GM19467 (cell line): ENCODE data around the gene CDH22.

Experiments
- ATAC-seq: cut with Tn5 transposase; IDR thresholded peaks from one replicate; pipeline ENCODE4 v1.9.1; 2021; ENCODE audit warnings: mild to moderate bottlenecking, moderate library complexity; ENCODE audit not compliant: unreplicated experiment

Gene CDH22

GRCh38 chr20:46174469-46175126 is 133.7 kb downstream of the CDH22 start:
- no peak for ATAC-seq

- no peak for ATAC-seq
Measured at GRCh38 chr20:46173652-46174468, 134.4 kb downstream of the CDH22 start.

GRCh38 chr20:46172961-46173536 is 135.2 kb downstream of the CDH22 start:
- ATAC-seq: no peak

GRCh38 chr20:46172455-46172854 is 135.8 kb downstream of the CDH22 start:
- no peak for ATAC-seq

GRCh38 chr20:46171909-46172308 is 136.4 kb downstream of the CDH22 start:
- no peak for ATAC-seq

GRCh38 chr20:46171476-46171875 is 136.8 kb downstream of the CDH22 start:
- ATAC-seq: no peak

GRCh38 chr20:46169245-46170171 is 138.8 kb downstream of the CDH22 start:
- no peak for ATAC-seq

- no peak for ATAC-seq
Measured at GRCh38 chr20:46168438-46168837, 139.9 kb downstream of the CDH22 start.

- ATAC-seq: no peak
Measured at GRCh38 chr20:46167080-46167479, 141.2 kb downstream of the CDH22 start.

GRCh38 chr20:46164254-46164653 is 144.0 kb downstream of the CDH22 start:
- no peak for ATAC-seq

- no peak for ATAC-seq
Measured at GRCh38 chr20:46161921-46162320, 146.4 kb downstream of the CDH22 start.

GRCh38 chr20:46160661-46161060 is 147.6 kb downstream of the CDH22 start:
- no peak for ATAC-seq

- no peak for ATAC-seq
Measured at GRCh38 chr20:46159101-46159897, 149.0 kb downstream of the CDH22 start.

- ATAC-seq: no peak
Measured at GRCh38 chr20:46158476-46158987, 149.8 kb downstream of the CDH22 start.

- ATAC-seq: no peak
Measured at GRCh38 chr20:46157625-46158024, 150.7 kb downstream of the CDH22 start.

- ATAC-seq: no peak
Measured at GRCh38 chr20:46157076-46157592, 151.2 kb downstream of the CDH22 start.

GRCh38 chr20:46156065-46156464 is 152.2 kb downstream of the CDH22 start:
- ATAC-seq: no peak

GRCh38 chr20:46154796-46155195 is 153.5 kb downstream of the CDH22 start:
- no peak for ATAC-seq

- no peak for ATAC-seq
Measured at GRCh38 chr20:46154305-46154704, 154.0 kb downstream of the CDH22 start.
